ENCODE data around the gene LRRC36. TPM values are rescaled to one million over a fixed set of nuclear protein-coding genes. Genes with fewer than 3 reads are reported as not detected.
A peak's percentile ranks its signal among the peaks of the same experiment; 100 is the strongest.

The LRRC36 gene
- total and polyA plus RNA-seq, 2 experiments from 2014 or later, result 1.2 TPM; not detected in 1

DNA sequence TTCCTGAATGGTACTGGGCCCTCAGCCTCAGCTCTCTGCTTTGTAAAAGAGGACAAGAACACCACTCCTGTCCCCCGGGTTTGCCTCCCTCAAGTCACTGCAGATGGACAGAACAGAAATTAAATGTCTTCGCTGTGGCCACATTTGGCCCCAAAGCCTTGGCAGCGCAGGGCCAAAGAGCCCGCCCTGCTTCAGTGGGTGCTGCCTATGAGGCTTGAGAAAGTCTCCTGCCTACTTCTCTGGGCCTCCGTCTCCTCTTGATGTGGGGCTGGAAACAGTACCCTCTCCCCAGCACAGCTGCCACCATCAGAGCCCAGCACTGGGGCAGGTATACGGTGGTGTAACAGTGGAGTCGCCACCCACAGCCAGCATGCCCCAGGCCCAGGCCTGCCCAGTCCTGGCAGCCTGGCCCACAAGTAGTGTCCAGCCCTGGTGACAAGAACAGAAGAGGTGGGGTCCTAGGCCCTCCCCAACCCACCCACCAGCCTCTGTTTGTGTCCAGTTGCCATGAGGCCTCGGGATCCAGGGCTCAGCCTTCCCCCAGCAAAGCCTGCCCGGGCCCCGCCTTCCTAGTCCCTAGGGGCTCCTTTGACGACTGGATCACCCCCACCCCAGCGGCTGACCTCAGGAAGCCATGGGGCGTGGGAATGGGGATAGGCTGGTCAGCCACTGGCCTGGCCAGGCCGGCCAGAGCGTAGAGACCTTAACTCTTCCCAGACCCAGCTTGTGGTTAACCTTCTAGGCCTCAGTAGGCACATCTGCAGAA, 70.6 kb downstream of the LRRC36 start (continued):
- TF ChIP-seq, protein P1, sequence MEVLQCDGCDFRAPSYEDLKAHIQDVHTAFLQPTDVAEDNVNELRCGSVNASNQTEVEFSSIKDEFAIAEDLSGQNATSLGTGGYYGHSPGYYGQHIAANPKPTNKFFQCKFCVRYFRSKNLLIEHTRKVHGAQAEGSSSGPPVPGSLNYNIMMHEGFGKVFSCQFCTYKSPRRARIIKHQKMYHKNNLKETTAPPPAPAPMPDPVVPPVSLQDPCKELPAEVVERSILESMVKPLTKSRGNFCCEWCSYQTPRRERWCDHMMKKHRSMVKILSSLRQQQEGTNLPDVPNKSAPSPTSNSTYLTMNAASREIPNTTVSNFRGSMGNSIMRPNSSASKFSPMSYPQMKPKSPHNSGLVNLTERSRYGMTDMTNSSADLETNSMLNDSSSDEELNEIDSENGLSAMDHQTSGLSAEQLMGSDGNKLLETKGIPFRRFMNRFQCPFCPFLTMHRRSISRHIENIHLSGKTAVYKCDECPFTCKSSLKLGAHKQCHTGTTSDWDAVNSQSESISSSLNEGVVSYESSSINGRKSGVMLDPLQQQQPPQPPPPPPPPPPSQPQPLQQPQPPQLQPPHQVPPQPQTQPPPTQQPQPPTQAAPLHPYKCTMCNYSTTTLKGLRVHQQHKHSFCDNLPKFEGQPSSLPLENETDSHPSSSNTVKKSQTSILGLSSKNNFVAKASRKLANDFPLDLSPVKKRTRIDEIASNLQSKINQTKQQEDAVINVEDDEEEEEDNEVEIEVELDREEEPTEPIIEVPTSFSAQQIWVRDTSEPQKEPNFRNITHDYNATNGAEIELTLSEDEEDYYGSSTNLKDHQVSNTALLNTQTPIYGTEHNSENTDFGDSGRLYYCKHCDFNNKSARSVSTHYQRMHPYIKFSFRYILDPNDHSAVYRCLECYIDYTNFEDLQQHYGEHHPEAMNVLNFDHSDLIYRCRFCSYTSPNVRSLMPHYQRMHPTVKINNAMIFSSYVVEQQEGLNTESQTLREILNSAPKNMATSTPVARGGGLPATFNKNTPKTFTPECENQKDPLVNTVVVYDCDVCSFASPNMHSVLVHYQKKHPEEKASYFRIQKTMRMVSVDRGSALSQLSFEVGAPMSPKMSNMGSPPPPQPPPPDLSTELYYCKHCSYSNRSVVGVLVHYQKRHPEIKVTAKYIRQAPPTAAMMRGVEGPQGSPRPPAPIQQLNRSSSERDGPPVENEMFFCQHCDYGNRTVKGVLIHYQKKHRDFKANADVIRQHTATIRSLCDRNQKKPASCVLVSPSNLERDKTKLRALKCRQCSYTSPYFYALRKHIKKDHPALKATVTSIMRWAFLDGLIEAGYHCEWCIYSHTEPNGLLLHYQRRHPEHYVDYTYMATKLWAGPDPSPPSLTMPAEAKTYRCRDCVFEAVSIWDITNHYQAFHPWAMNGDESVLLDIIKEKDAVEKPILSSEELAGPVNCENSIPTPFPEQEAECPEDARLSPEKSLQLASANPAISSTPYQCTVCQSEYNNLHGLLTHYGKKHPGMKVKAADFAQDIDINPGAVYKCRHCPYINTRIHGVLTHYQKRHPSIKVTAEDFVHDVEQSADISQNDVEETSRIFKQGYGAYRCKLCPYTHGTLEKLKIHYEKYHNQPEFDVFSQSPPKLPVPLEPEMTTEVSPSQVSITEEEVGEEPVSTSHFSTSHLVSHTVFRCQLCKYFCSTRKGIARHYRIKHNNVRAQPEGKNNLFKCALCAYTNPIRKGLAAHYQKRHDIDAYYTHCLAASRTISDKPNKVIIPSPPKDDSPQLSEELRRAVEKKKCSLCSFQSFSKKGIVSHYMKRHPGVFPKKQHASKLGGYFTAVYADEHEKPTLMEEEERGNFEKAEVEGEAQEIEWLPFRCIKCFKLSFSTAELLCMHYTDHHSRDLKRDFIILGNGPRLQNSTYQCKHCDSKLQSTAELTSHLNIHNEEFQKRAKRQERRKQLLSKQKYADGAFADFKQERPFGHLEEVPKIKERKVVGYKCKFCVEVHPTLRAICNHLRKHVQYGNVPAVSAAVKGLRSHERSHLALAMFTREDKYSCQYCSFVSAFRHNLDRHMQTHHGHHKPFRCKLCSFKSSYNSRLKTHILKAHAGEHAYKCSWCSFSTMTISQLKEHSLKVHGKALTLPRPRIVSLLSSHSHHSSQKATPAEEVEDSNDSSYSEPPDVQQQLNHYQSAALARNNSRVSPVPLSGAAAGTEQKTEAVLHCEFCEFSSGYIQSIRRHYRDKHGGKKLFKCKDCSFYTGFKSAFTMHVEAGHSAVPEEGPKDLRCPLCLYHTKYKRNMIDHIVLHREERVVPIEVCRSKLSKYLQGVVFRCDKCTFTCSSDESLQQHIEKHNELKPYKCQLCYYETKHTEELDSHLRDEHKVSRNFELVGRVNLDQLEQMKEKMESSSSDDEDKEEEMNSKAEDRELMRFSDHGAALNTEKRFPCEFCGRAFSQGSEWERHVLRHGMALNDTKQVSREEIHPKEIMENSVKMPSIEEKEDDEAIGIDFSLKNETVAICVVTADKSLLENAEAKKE (CRISPR knock-in tag; IDR thresholded peaks at IDR 0.05), result no peak
- no peak for TF ChIP-seq NANOG (IDR thresholded peaks at IDR 0.05; ENCODE audit: borderline replicate concordance)
- no peak for TF ChIP-seq STAT1 (IDR thresholded peaks at IDR 0.05; ENCODE audit: unreplicated experiment)

DNA sequence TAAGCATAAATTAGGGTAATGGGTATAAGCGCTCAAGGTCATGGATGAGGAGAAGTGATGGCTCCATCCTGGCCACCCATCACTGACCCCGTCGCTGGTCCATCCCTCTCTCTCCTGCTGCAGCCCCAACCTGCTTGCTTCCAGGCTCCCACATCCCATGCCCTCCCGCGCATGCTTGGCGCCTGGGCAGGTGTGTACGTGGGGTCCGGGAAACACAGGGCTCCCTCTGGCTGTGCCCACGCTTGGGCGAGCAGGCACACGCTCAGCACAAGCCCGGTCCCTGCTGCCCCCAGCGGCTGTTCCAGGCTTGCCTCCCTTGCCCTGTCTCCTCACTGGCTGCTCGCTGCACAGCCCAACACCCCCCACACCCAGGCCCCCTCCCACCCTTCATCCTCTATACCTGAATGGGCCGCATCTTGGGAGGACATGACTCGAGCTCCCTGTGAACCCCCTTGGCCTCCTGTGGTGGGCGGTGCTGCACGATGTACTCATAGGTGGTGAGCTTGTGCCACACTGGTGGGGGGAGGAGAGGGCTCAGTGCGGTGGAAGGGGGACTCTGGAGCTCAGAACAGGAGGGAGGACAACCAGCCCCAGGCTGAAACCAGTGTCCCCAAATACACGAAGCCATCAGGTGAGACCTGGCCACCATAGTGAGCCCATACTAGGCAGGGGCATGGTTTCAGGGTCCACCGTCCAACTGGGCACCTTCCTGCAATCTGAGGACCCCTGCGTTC, 71.4 kb downstream of the LRRC36 start:
- Histone ChIP-seq H3K27me3 (ENCODE audit: insufficient read depth) (peaks cover 34% of the 10 kb centered on the region), H3K79me2 (replicated peaks; ENCODE audit: insufficient read depth) (no peaks in the 10 kb centered on the region), H3K27ac (ENCODE audit: low read depth) (no peak overlapping the region), H2AFZ (no peak overlapping the region), H3F3A (replicated peaks; ENCODE audit: low read depth) (0 out of 2 replicates have a peak, but pooled peaks cover 10% of the 10 kb centered on the region), H3K4me2 (no peak overlapping the region), H3K4me3 (no peak overlapping the region), H4K20me1 (replicated peaks; ENCODE audit: insufficient read depth) (no peaks in the 10 kb centered on the region), H3K4me1 (ENCODE audit: insufficient read depth) (peaks cover 29% of the 10 kb centered on the region), H3K9me2 (ENCODE audit: insufficient read depth) (no peaks in the 10 kb centered on the region), H3K36me3 (ENCODE audit: insufficient read depth) (no peaks in the 10 kb centered on the region)
- H3K36me3 Mint-ChIP-seq (ENCODE audit: low read depth), result no peaks in the 10 kb centered on the region; the same call in 2 of the 3 replicates
- H3K27ac Mint-ChIP-seq, result no peak overlapping the region
- DNase-seq (ENCODE audit: low spot score) (no peak), ATAC-seq (no peak)
- H3K9me3 Mint-ChIP-seq, result no peaks in the 10 kb centered on the region
- H3K27me3 Mint-ChIP-seq (ENCODE audit: insufficient read depth, low read depth, poor library complexity), result peaks cover 41% of the 10 kb centered on the region
- peaks cover 21% of the 10 kb centered on the region for H3K4me1 Mint-ChIP-seq
- TF ChIP-seq, protein P2, sequence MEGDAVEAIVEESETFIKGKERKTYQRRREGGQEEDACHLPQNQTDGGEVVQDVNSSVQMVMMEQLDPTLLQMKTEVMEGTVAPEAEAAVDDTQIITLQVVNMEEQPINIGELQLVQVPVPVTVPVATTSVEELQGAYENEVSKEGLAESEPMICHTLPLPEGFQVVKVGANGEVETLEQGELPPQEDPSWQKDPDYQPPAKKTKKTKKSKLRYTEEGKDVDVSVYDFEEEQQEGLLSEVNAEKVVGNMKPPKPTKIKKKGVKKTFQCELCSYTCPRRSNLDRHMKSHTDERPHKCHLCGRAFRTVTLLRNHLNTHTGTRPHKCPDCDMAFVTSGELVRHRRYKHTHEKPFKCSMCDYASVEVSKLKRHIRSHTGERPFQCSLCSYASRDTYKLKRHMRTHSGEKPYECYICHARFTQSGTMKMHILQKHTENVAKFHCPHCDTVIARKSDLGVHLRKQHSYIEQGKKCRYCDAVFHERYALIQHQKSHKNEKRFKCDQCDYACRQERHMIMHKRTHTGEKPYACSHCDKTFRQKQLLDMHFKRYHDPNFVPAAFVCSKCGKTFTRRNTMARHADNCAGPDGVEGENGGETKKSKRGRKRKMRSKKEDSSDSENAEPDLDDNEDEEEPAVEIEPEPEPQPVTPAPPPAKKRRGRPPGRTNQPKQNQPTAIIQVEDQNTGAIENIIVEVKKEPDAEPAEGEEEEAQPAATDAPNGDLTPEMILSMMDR (conservative IDR thresholded peaks at IDR 0.05; ENCODE audit: low read depth in 2 of 2), result peak in 1 of 2 experiments; percentile 29; a peak in 2 of 4 replicates
- TF ChIP-seq STAT1 (IDR thresholded peaks at IDR 0.05; ENCODE audit: unreplicated experiment), result no peak
- H3K4me3 Mint-ChIP-seq, result no peak overlapping the region
